Activated T-cell treated with anti-CD3 and anti-CD28 coated beads for 24 hours (primary cell): ENCODE measurements around the gene AUNIP.

Experiments used
- DNase-seq: peaks from one replicate; pipeline ENCODE4 v3.0.0-alpha.2; 2020; ENCODE audit warnings: low read depth

The AUNIP gene

DNA sequence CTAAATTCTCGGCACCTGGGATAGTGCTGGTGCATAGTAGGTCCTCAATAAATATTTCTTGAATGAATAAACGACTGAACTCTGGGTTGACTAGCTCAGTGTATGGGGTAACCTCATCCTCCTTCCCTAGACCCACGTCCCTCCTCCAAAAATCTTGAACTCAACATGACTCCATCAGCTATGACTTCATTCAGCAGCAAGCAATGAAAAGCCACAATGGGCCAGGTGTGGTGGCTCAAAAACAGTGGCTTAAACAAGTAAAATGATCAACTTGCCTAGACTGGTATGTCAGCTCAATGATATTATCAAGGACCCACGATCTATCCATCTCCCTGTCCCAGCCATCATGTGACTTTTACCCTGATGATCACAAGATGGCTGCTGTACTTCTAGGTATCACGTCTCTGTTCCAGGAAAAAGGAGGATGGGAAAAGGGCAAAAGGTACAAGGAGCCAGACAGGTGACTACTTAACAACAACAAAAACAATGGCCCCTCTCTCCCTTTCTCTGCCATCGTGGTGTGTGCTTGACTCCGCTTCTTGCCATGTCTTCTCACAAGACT is 29.2 kb upstream of the AUNIP start:
- DNase-seq = no peak

DNA sequence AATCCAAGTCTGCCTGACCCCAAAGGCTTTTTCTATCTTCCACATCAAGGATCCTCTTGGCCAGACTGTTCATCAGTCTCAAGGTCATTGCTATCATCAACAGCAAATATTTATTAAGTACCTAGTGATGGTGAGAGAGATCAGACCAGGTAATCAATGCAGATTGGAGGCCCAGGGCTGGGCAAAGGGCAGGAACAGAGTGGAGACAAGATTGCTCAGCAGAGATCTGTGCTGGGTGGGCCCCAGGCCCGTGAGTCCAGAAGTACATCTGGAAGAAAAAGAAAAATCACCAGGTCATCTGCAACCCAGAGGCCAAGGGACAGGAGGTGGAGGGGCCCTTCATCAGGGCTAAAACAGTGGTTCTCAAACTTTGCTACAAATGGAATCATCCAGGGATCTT is 26.3 kb upstream of the AUNIP start:
- DNase-seq = no peak

DNA sequence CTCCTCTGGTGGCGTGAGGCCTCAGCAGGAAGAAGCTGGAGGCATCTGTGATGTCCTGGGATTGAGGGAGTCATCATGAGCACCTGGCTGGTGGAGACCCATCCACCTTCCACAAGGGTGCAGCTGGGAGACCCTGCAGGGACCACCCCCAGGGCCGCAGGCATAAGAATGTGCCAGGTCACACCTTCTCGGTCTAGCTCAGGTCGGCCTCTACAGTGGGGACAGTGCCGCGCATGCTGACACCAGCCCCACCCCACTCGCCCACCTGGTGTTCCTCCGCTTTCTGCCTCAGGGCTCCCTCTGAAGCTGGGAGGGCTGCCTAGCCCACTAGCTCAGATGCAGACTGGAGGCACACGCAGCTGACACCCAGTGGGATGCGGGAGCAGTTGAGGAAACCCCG is 22.0 kb upstream of the AUNIP start:
- no peak for DNase-seq

DNA sequence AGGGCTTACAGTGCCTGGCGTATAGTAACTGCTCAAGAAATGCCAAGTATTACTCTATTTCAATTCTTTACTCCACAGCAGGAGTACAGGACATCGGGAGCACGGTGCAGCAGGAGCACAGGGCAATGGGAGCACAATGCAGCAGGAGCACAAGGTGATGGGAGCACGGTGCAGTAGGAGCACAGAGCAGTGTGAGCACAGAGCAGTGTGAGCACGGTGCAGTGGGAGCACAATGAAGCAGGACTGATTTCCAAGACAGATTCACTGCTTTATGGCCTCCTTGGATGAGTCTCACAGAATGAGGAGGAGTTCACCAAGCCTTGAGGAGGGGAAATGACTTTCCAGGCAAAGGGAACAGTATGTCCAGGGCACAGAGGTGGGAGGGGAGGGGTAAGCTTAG is 21.3 kb upstream of the AUNIP start:
- no peak for DNase-seq

DNA sequence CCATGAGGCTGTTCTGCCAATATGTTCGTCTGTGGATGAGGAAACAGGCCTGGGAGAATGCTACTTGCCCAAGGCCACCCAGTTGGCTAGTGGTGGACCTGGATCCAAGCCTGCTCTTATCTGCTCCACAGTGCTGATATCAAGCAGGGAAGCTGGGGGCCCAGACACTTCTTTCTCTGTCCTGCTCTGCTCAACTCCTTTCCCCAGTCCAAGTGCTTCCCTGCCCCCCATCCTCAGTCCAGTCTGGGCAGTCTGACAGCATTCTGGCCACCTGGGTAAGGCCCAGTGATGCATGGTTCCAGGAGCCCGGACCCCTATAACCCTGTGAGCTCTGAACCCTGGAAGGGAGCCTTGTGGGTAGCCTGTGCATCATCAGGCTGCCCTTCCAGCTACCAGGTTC is 20.4 kb upstream of the AUNIP start:
- no peak for DNase-seq

DNA sequence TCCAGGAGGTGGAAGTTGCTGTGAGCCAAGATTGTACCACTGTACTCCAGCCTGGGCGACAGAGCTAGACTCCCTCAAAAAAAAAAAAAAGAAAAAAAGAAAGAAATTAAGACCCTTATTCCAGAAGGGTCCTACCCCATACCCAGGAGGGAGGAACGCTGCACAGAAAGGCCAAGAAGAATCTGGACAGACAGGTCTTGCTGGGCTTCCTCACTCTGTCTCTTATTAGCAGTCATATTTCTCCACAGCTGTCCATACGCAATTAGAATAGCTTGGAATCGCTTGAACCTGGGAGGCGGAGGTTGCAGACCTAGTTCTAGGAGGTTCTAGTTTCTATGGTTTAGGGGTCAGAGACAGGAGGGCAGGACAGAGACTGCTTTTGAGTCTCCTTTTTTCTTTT is 19.4 kb upstream of the AUNIP start:
- DNase-seq = no peak

DNA sequence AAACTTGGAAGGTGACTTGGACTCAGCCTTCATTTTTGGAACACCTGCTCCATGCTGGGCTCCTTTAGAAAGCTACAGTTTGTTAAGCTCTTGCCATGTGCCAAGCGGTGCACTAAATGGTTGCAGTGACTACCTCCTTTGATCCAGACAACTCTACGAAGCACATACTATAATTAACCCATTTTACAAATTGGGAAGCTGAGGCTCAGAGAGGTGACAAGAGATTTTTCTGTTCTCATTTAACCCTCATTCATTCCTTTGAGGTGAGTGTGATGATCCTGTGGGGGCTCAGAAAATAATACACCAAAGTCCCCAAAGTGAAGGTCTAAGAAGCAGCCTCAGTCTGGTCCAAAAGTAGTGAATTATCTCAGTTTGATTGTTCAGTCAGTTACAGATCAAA is 17.9 kb upstream of the AUNIP start:
- DNase-seq = no peak

DNA sequence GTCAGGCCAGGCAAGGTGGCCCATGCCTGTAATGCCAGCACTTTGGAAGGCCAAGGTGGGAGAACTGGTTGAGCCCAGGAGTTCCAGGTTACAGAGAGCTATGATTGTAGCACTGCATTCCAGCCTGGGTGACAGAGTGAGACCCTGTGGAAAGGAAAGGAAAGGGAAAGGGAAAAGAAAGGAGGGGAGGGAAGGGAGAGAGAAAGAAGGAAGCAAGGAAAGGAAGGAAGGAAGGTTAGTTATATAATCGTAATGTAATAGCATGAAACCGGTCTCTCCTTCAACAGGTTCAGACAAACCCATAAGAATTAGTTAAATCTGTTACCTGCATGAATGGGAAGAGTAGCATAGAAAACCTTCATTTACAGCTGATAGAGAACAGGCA is 17.4 kb upstream of the AUNIP start:
- no peak for DNase-seq

DNA sequence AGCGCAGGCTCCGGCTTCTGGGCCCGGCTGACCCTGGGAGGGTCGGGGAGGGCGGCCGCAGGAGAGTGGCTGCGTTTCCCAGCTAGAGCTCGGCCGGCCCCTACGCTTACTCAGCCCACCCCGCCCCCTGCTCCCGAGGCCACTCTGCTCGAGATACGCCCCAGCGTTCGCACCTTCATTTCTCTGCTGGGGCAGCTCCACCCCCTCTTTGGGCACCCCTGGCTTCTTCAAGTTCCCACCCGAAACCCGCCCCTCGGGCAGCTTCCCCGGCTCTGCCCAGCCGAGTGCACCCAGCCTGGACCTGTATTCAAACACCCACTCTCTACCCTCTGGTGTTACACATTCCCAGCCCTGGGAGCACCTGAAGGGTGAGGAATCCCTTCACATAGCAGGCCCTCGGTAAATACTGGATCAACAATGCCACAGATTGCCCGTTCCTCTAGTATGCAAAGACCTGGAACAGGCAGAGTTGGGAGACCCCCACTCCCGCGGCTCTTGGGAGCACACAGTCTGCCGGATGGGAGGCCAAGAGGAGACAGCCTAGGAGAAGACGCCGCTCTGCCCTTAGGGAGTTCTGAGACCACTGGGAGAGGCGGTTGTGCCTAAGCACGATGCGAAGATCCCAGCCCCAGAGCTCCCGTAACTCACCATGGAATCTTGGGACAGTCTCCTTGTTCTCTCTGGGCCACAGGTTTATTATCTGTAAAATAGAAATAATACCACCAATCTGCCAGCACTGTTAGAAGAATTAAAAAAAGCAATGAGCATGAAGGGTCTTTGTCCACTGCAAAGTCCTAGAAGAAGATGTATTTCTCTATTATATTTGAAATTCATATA is 16.8 kb upstream of the AUNIP start:
- DNase-seq = no peak

DNA sequence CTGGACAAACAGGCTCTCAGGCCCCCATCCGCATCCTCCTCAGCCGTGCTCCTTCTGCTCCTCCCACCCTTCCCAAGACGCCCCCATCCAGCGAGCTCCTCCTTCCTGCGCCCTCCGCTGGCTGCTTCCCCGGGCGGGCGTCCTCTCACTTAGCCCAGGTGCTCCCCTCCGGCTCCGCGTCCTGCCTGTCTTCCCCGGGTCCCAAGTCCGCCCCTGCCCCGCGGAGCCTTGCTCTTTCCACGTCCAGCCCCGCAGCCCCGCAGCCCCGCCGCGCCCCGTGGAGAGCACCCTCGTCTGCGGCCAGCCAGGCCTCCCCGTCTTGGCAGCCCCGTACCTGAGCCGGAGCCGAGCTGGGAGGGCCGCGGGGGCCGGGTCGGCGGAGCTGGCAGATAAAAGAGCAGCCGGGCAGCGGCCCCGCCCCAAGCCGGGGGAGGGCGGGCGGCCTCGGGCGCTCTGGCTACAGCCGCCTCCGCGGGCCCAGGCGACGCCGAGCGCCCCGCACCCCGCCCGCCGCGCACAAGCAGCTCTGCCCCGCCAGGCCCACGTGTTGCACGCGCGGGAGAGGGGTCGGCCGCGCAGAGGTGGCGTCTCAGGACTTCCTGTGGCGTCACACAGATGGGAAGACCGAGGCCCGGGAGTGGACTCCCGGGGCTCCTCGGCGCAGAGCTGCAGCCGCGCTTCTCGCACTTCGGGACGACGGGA is 16.0 kb upstream of the AUNIP start, which contains the start of gene PAQR7:
PAQR7 (minus strand) TSS at position 555 of the 702 bp plus-strand sequence. CDS start 11,869 bp downstream, outside the sequence.
- peak; percentile 48 for DNase-seq

DNA sequence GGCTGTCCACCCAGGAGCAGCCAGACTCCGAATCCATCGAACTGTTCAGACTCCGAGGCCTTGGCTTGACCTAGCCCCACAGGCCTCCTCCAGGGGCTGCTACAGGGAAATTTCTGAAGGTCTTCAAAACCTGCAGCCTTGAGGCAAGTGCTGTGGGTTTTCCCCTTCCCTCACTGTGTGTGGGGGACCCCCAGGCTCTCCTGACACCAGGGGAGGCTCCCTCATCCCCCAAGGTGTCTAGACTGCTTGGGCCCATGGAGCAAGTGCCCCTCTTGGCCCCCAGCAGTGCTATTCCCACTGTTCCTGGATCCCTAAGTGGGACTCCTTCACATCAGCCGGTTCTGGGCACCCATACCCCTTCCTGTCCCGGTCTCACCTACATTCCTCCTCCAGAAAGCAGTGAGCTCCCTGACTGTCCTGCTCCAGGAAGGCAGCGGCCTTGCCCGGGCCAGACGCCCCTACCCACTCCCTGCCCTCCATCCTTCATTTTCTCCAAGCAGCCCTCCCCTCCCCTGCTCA is 15.4 kb upstream of the AUNIP start:
- DNase-seq = no peak

DNA sequence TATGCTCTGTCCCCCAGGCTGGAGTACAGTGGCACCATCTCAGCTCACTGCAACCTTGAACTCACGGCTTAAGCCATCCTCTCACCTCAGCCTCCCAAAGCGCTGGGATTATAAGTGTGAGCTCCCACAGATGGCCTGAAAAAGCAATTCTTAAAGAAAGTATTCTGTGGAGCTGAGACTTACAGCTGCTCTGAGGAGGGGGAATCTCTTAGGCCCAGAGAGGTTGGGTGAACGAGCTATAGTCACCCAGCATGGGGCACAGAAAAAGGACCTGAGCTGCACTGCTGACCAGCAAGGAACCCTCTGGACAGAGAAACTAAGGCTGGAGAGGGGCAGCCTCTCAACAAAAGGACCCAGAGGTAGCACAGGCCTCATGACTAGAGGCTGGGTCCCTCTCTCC is 15.0 kb upstream of the AUNIP start:
- no peak for DNase-seq

DNA sequence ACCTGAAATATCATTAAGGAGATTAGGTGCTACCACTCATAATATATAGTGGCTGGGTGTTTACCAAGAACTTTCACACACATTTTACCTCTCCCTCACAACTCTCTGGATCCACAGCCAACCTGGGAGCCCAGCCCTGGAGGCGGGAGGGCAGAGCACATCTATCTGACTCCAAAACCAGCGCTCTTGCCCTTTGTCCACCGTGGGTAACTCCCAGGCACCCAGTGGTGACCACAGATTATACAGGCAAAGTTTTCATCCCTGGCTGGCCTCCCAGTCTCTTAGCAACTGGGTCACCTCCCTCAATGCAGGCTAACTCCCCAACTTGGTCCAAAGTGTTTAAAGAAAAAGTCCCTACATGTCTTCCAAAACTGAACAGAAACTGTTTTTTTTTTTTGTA is 13.9 kb upstream of the AUNIP start:
- DNase-seq = no peak

DNA sequence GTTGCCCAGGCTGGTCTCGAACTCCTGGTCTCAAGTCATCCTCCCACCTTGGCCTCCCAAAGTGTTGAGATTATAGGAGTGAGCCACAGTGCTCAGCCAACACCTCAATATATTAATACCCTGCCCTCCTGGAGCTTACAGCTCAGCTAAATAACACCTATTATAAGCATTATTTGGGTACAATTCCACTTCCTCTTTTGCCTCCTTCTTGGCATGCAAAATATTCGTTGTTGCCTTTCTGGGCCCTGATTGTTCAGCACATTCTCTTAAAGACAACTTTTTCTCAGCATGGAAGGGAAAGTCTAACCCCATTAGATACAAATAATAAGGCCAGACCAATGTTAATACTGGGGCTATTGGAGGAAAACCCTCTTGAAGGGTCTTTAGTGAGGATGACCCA is 13.5 kb upstream of the AUNIP start:
- no peak for DNase-seq

DNA sequence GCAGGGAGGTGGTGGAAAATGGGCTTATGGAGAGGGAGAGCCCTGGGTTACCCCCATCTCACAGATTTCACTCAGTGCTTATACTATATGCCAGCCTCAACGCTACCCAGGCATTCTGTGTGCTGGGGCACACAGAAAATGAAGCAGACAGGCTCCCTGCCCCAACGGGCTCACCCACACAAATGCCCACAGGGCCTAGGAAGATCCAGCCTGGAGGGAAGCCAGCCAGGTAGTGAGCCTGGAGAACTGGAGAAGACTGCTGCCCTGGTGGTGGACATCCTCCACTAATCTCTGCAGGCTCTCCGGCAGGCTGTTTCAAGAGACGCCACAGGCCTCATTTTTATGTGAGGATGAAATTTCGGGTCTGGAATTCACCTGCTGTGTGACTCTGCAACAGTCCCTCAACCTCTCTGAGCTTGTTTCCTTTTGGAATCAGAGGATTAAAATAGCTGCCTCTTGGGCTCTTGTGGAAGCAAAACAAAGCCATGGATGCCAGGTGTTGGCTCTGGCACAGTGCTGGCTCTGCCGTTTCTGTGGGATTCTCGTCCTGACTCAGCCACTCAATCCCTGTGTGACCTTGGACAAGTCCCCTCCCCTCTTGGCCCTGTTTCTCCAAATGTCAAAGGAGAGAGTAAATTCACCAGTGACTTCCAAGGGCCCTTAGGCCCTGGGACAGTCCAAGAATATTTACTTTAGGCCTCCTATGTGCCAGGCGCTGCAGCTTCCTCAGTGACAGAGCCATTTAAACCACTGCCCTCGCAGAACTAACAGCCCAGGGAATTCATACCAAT is 12.6 kb upstream of the AUNIP start:
- DNase-seq = no peak

DNA sequence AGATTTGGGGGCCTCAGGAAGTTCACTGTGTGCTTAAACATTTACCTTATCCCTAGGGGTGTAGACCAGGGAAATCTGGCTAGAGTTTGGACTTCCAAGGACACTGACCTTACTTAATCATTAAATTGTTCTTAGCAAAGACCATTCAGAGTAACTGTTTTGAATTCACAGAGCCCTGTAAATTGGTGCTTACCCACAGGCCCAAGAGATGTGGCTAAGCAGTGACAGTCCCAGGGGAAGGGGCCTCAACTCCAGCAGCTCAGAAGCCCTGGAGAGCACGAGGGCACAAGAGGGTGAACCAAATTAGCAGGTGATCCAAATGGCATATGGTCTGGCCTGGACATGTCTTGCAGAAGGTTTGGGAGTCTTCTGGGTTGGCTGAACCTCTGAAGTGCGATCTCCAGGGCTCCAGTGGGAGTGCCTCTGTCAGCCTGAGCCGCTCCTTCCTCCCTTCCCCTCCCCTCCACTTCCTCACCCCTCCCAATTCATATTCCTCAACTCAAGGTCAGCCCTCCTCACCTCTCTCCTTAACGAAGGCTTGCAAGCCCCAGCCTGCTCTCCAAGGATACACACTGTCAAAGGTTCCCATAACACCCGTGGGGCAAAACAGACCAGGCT is 11.9 kb upstream of the AUNIP start:
- DNase-seq = no peak

DNA sequence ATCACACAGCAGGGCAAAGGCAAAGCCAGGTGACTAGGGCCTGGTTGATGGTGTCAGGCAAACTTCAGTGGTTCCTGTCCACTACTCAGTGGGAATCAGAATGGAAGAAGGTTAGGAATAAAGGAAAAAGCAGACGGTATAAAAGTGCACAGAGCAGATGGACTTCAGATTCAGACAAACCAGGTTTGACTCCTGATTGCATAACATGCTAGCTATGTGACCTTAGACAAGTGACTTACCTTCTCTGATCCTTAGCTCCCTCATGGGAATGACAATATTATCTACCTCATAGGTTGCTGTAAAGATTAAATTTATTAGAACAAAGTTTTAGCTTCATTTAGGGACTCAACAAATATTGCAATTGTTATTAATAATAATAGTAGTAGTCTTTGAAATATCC is 11.4 kb upstream of the AUNIP start:
- DNase-seq = no peak

DNA sequence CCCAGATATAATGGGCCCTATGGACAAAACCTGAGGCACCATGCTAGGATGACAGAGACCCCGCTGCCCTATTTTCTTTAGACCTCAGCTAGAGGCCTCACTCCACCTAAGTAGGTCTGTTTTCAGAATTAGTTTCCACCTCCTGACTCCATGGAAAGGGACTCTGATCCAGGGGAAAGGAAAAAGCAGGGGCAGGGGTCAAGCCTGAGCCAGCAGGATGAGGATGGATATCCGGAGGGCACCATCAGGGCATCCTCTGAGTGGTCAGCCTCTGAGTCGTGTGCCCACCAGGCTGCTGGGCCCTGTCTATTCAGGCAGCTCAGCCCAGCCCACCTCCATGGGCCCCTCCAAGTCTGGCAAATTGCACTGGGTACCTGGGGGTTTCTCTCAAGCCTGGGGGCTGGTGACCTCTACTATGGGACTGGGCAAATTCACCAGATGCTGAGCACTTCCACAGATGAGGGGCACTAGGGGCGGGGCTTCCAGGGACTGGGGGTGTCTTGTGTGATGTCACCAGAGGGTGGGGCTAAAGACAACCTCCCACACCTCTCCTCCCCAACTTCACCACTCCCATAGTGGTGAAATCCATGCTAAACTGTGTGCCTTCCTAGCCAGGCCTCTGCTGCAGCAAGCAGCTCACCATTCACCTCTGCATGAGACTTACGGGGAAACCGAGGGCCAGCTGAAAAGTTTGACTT is 10.8 kb upstream of the AUNIP start:
- no peak for DNase-seq

DNA sequence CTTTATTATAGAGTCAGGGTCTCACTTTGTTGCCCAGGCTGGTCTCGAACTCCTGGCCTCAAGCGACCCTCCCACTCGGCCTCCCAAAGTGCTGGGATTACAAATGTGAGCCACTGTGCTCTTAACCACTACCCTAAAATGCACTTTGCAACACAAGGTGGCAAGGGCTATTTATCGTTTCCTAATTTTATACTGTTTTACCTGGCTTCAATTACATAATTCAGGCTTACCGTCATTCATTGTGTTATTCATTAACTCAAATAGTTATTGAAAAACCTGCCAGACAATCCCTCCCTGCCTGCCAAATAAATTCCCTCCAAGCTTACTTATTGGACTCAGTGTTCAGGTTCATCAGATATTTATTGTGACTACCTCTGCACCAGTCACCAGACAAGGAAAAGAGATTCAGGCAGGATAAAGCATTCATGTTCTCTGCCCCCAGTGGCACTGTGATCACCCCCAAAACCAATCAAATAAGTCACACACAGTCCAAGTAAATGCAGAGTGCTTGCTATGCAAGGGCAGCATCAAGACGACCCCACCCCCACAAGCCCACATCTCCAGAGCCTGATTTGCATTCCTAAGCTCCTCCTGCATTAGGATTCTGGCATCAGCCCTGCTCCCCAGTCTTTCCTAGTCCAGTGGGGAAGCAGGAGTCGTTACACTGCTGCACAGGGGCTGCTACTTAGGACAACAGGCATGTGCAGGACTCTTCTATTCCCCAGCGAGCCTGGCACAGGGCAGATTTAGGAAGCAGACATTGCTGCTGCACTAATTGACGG is 8.1 kb upstream of the AUNIP start:
- no peak for DNase-seq

DNA sequence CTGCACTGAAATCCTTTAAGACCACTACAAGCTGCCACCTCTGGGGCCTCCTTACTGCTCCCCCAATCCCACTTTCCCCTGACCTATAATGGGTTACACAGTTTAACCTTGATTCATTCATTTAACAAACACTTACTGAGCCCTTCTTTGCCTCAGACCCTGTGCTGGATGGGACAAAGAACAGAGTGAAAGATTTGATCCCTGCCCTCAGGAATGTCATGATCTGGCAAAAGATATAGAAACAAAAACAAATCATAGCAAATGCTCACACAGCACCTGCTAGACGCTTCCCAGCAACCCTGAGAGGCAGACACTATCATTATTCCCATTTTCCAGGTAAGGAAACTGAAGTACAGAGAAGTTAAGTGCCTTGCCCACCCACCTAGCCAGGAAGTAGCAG is 7.0 kb upstream of the AUNIP start:
- DNase-seq = no peak
